Progenitor cell of endocrine pancreas (in vitro differentiated cells): ENCODE data around the gene HAPLN2. TPM values are rescaled to one million over a fixed set of nuclear protein-coding genes. Genes with fewer than 3 reads are reported as not detected.
A peak's percentile ranks its signal among the peaks of the same experiment; 100 is the strongest.

Experiments used
- DNase-seq: peaks from one replicate; pipeline ENCODE4 v3.0.0; 2021; ENCODE audit warnings: low spot score; ENCODE audit not compliant: unreplicated experiment
- H3K27ac Mint-ChIP-seq: 2 replicates; pipeline ENCODE4 v1.8.0; 2021; ENCODE audit warnings: mild to moderate bottlenecking, moderate library complexity, mixed read lengths
- H3K27me3 Mint-ChIP-seq: 2 replicates; pipeline ENCODE4 v1.8.0; 2021; ENCODE audit warnings: mixed read lengths
- H3K36me3 Mint-ChIP-seq: 2 replicates; pipeline ENCODE4 v1.8.0; 2022; ENCODE audit warnings: mixed read lengths; ENCODE audit not compliant: insufficient read depth
- H3K4me1 Mint-ChIP-seq: 2 replicates; pipeline ENCODE4 v1.8.0; 2021; ENCODE audit warnings: low read depth, mixed read lengths
- H3K4me3 Mint-ChIP-seq: 2 replicates; pipeline ENCODE4 v1.8.0; 2021; ENCODE audit warnings: low read depth, mild to moderate bottlenecking, moderate library complexity, mixed read lengths
- H3K9me3 Mint-ChIP-seq: 2 replicates; pipeline ENCODE4 v1.8.0; 2021; ENCODE audit warnings: low read depth, mixed read lengths
- total RNA-seq: library from RNA; stranded (reverse); gene quantifications from 2 replicates; pipeline ENCODE4 v1.2.1, GENCODE V29; 2021
- TF ChIP-seq, protein P1 (sequence below): fragments of 200-600 bp; sonication (generic); IDR thresholded peaks from one replicate; pipeline ENCODE4 v1.5.0; 2021; ENCODE audit warnings: antibody characterized with exemption, mild to moderate bottlenecking; ENCODE audit not compliant: unreplicated experiment

The HAPLN2 gene
- total RNA-seq, 1 donor from 2014 or later, result 0.38 TPM

- H3K9me3 Mint-ChIP-seq, result no peaks in the 10 kb centered on the region
- DNase-seq, result no peak
- H3K4me3 Mint-ChIP-seq, result no peak overlapping the region
- TF ChIP-seq, protein P1, sequence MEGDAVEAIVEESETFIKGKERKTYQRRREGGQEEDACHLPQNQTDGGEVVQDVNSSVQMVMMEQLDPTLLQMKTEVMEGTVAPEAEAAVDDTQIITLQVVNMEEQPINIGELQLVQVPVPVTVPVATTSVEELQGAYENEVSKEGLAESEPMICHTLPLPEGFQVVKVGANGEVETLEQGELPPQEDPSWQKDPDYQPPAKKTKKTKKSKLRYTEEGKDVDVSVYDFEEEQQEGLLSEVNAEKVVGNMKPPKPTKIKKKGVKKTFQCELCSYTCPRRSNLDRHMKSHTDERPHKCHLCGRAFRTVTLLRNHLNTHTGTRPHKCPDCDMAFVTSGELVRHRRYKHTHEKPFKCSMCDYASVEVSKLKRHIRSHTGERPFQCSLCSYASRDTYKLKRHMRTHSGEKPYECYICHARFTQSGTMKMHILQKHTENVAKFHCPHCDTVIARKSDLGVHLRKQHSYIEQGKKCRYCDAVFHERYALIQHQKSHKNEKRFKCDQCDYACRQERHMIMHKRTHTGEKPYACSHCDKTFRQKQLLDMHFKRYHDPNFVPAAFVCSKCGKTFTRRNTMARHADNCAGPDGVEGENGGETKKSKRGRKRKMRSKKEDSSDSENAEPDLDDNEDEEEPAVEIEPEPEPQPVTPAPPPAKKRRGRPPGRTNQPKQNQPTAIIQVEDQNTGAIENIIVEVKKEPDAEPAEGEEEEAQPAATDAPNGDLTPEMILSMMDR, result no peak
- H3K4me1 Mint-ChIP-seq, result peaks cover 7% of the 10 kb centered on the region
- H3K27me3 Mint-ChIP-seq, result no peaks in the 10 kb centered on the region
- peaks cover 13% of the 10 kb centered on the region for H3K36me3 Mint-ChIP-seq
- H3K27ac Mint-ChIP-seq, result no peak overlapping the region
Observed at GRCh38 chr1:156598125-156598524, 21.1 kb upstream of the HAPLN2 start.

GRCh38 chr1:156598731-156599432 lies 20.3 kb upstream of the HAPLN2 start:
- no peak for DNase-seq
- Mint-ChIP-seq H3K9me3 (no peaks in the 10 kb centered on the region), H3K4me1 (peaks cover 7% of the 10 kb centered on the region), H3K4me3 (no peak overlapping the region), H3K27me3 (no peaks in the 10 kb centered on the region), H3K36me3 (peaks cover 13% of the 10 kb centered on the region), H3K27ac (no peak overlapping the region)
- TF ChIP-seq, protein P1, result no peak

GRCh38 chr1:156599811-156600210 lies 19.4 kb upstream of the HAPLN2 start:
- H3K4me3 Mint-ChIP-seq, result peak overlapping the region; percentile 89

GRCh38 chr1:156600733-156601121 lies 18.5 kb upstream of the HAPLN2 start:
- peaks cover 5% of the 10 kb centered on the region for H3K36me3 Mint-ChIP-seq

More at GRCh38 chr1:156599811-156600210, 19.4 kb upstream of the HAPLN2 start:
- Mint-ChIP-seq H3K27ac (no peak overlapping the region), H3K9me3 (no peaks in the 10 kb centered on the region), H3K27me3 (no peaks in the 10 kb centered on the region), H3K36me3 (peaks cover 13% of the 10 kb centered on the region), H3K4me1 (peaks cover 7% of the 10 kb centered on the region)
- TF ChIP-seq, protein P1, result no peak
- no peak for DNase-seq

DNA sequence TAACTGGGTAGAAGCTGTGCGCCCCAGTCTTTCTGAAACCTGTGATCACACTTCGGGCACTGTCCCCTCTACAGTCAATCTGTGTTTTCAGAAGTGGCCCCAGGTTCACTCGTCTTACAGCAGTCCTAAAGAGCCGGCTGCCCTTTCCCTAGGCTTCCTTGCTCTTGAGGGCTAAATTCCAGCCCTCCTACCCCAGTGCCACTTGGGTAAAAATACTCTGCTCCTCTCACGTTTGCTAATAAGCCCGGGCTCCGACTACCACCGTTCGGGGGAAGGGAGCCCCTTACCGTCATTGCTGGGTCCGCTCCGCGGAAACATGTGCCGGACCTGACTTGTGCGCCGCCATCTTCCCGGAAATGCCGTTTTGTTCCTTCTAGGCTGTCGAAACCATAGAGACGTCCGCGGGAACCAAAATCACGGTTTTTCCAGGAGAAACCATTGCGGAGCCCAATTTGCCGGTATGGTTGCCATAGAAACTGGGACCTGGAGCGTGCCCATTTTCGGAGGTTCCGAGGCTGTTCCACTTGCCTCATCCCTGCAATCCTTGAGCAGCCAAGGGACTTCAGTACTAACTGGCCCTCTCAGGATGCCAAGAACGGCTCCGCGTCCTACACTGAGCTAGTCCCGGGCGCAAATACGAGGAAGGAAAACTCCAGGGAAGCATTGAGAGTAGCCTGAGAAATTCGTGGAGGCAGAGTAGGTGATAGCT lies 17.9 kb upstream of the HAPLN2 start, which contains the start of gene GPATCH4:
Gene GPATCH4 (minus strand): TSS at position 358 of the 709 bp plus-strand sequence.
- Mint-ChIP-seq H3K27ac (peak within 1 kb of the TSS; percentile 94), H3K27me3 (no peaks in the 10 kb centered on the region), H3K9me3 (no peaks in the 10 kb centered on the region), H3K36me3 (peaks cover 5% of the 10 kb centered on the region), H3K4me1 (peaks cover 7% of the 10 kb centered on the region), H3K4me3 (peak within 1 kb of the TSS; percentile 89)
- TF ChIP-seq, protein P1, result no peak
- no peak for DNase-seq

More at GRCh38 chr1:156600733-156601121, 18.5 kb upstream of the HAPLN2 start:
- no peaks in the 10 kb centered on the region for H3K27me3 Mint-ChIP-seq
- H3K9me3 Mint-ChIP-seq, result no peaks in the 10 kb centered on the region
- H3K4me3 Mint-ChIP-seq, result peak overlapping the region; percentile 89
- peak overlapping the region; percentile 94 for H3K27ac Mint-ChIP-seq
- TF ChIP-seq, protein P1, result no peak
- DNase-seq, result no peak
- H3K4me1 Mint-ChIP-seq, result peaks cover 7% of the 10 kb centered on the region
